A549 (cell line): Measurements from ENCODE around the gene RGS17. TPM values are rescaled to one million over a fixed set of nuclear protein-coding genes. Genes with fewer than 3 reads are reported as not detected.

Experiments used
- ATAC-seq, 2 experiments: fragments of 200-7000 bp in 1 of 2; fragments of >200 bp in 1 of 2; cut with Nextera tagmentation in 1 of 2; cut with Tn5 transposase in 1 of 2; 3 replicates each; pipeline versions ENCODE4 v1.8.0 to v1.9.1; 2018 to 2020; ENCODE audit warnings: mild to moderate bottlenecking in 1 of 2, moderate library complexity in 1 of 2
- CTCF ChIA-PET: fragments of 300-600 bp; sonication (Branson Sonifier 250); formaldehyde crosslinking; extraction: SDS; loops from one replicate; lab custom pipeline; 2021; ENCODE audit warnings: antibody characterized with exemption, inconsistent platforms; lab: Yijun Ruan, JAX
- POLR2A ChIA-PET: fragments of 350-600 bp; formaldehyde crosslinking; extraction: SDS; loops from one replicate; lab custom pipeline; 2021; ENCODE audit warnings: antibody characterized with exemption, inconsistent platforms; lab: Yijun Ruan, JAX
- DNase-seq, 2 experiments: peaks; one replicate each; pipeline versions ENCODE4 v3.0.0 to v3.0.0-alpha.2; 2011 to 2016; ENCODE audit warnings: low read depth in 1 of 2, low spot score in 1 of 2
- FAIRE-seq: peaks from 2 replicates; lab custom pipeline; 2011; peaks lifted over from hg19 to GRCh38; lab: Jason Lieb, UNC
- H3K27ac ChIP-seq, 2 experiments: fragments of >200 bp; sonication (Bioruptor Twin); formaldehyde crosslinking; 3 replicates each; pipeline ENCODE4 v1.5.1; 2016 to 2017
- H3K4me1 ChIP-seq: fragments of >200 bp; sonication (Bioruptor Twin); formaldehyde crosslinking; 3 replicates; pipeline ENCODE4 v1.6.1; 2016
- H3K4me2 ChIP-seq: fragments of >200 bp; sonication (Bioruptor Twin); formaldehyde crosslinking; 3 replicates; pipeline ENCODE4 v1.6.1; 2016
- H3K4me3 ChIP-seq: fragments of >200 bp; sonication (Bioruptor Twin); formaldehyde crosslinking; 3 replicates; pipeline ENCODE4 v1.5.1; 2016
- H3K9me3 ChIP-seq: fragments of >200 bp; sonication (Bioruptor Twin); formaldehyde crosslinking; 3 replicates; pipeline ENCODE4 v1.6.1; 2016
- BCL3 ChIP-seq: fragments of >200 bp; sonication (Bioruptor Twin); formaldehyde crosslinking; IDR thresholded peaks from 3 replicates; pipeline ENCODE4 v1.6.1; 2016
- BHLHE40 ChIP-seq: IDR thresholded peaks from 2 replicates; pipeline ENCODE4 v1.6.1; 2012; ENCODE audit warnings: low read depth, low read length, inconsistent platforms
- CBX2 ChIP-seq: fragments of 200-600 bp; sonication (generic); IDR thresholded peaks from 2 replicates; pipeline ENCODE4 v1.6.1; 2016; ENCODE audit warnings: low read depth, mild to moderate bottlenecking, borderline replicate concordance
- CTCF ChIP-seq: fragments of >200 bp; sonication (Bioruptor Twin); formaldehyde crosslinking; IDR thresholded peaks from 3 replicates; pipeline ENCODE4 v1.5.1; 2016
- EHMT2 ChIP-seq: fragments of 200-600 bp; sonication (generic); IDR thresholded peaks from 2 replicates; pipeline ENCODE4 v1.6.1; 2016; ENCODE audit warnings: antibody characterized with exemption, low read depth, mild to moderate bottlenecking, moderate library complexity
- ELK1 ChIP-seq: fragments of 150-350 bp; IDR thresholded peaks from 2 replicates; pipeline ENCODE4 v1.6.1; 2014; ENCODE audit warnings: low read depth, mild to moderate bottlenecking, low read length
- EP300 ChIP-seq, 2 experiments: fragments of >200 bp; sonication (Bioruptor Twin); formaldehyde crosslinking; IDR thresholded peaks; 2 replicates in 1 of 2; 3 replicates in 1 of 2; pipeline ENCODE4 v1.6.1; 2016 to 2017
- FOSL2 ChIP-seq, 2 experiments: fragments of 450-650 bp in 1 of 2; fragments of >200 bp in 1 of 2; sonication (Bioruptor Twin) in 1 of 2; formaldehyde crosslinking; IDR thresholded peaks; 2 replicates each; pipeline versions ENCODE4 v1.5.0 to v1.6.1; 2016 to 2020; ENCODE audit warnings: mild to moderate bottlenecking in 1 of 2, moderate library complexity in 1 of 2
- FOXS1 ChIP-seq: fragments of 250-450 bp; sonication (Bioruptor Pico); IDR thresholded peaks from 2 replicates; pipeline ENCODE4 v1.5.0; 2020; ENCODE audit warnings: mild to moderate bottlenecking, moderate library complexity
- HDAC2 ChIP-seq: fragments of 200-600 bp; sonication (generic); IDR thresholded peaks from 2 replicates; pipeline ENCODE4 v1.6.1; 2016
- HEYL ChIP-seq: fragments of 250-450 bp; sonication (Bioruptor Pico); IDR thresholded peaks from 2 replicates; pipeline ENCODE4 v1.8.0; 2021; ENCODE audit warnings: mild to moderate bottlenecking, moderate library complexity
- JUNB ChIP-seq: fragments of >200 bp; sonication (Bioruptor Twin); formaldehyde crosslinking; IDR thresholded peaks from 2 replicates; pipeline ENCODE4 v1.6.1; 2016
- KDM5A ChIP-seq: fragments of 200-600 bp; sonication (generic); IDR thresholded peaks from 2 replicates; pipeline ENCODE4 v1.6.1; 2016; ENCODE audit warnings: antibody characterized with exemption, mild to moderate bottlenecking
- MYC ChIP-seq: IDR thresholded peaks from 2 replicates; pipeline ENCODE4 v1.6.1; 2012; ENCODE audit warnings: mild to moderate bottlenecking, inconsistent platforms, low read length, improper control_type of control experiment, borderline replicate concordance
- NFE2L2 ChIP-seq: fragments of 150-350 bp; conservative IDR thresholded peaks from 2 replicates; pipeline ENCODE4 v1.6.1; 2014; ENCODE audit warnings: low read length
- POLR2AphosphoS2 ChIP-seq: conservative IDR thresholded peaks from 2 replicates; pipeline ENCODE4 v1.6.1; 2012; ENCODE audit warnings: low read length, improper control_type of control experiment, inconsistent platforms
- RFX5 ChIP-seq: fragments of 450-650 bp; IDR thresholded peaks from 2 replicates; pipeline ENCODE4 v1.7.1; 2014; ENCODE audit warnings: antibody characterized with exemption, mild to moderate bottlenecking, moderate library complexity
- RNF2 ChIP-seq: fragments of 200-600 bp; sonication (generic); IDR thresholded peaks from 2 replicates; pipeline ENCODE4 v1.6.1; 2016; ENCODE audit warnings: low read depth, mild to moderate bottlenecking, antibody characterized with exemption, moderate library complexity, borderline replicate concordance
- SMC3 ChIP-seq: fragments of >200 bp; sonication (Bioruptor Twin); formaldehyde crosslinking; IDR thresholded peaks from 3 replicates; pipeline ENCODE4 v1.6.1; 2018; ENCODE audit warnings: inconsistent platforms
- USF2 ChIP-seq: fragments of 450-650 bp; IDR thresholded peaks from 2 replicates; pipeline ENCODE4 v1.6.1; 2014; ENCODE audit warnings: antibody characterized with exemption
- ZC3H11A ChIP-seq: fragments of 450-650 bp; IDR thresholded peaks from 2 replicates; pipeline ENCODE4 v1.6.1; 2014; ENCODE audit warnings: antibody characterized with exemption, mild to moderate bottlenecking
- WGBS: methylation state at CpG from one replicate; pipeline ENCODE4 v1.1.6; 2017; ENCODE audit errors: missing lambda C conversion rate; 5-methylcytosine and 5-hydroxymethylcytosine counted together
- polyA plus RNA-seq, 4 experiments: library from polyadenylated mRNA; depleted of rRNA in 3 of 4; stranded (reverse); fragments of >200 nt; fragmentation: RNase III in 1 of 4; extraction: RNeasy Plus Mini Kit Qiagen cat#74134 plus additional on column Dnase treatment in 1 of 4; gene quantifications; 2 replicates in 3 of 4; 3 replicates in 1 of 4; pipeline ENCODE4 v1.2.3, GENCODE V29; 2011 to 2017

Gene RGS17
- polyA plus RNA-seq, 2 of the 4 experiments (the other 2 are of a cell fraction), result 3.2 to 9.8 TPM

- FAIRE-seq (no peak), ATAC-seq (no peak)
- Histone ChIP-seq H3K27ac (peak overlapping the region in 1 of 2 experiments; percentile 8; a peak in 1 of 6 replicates), H3K4me1 (peaks cover 17% of the 10 kb centered on the region), H3K9me3 (no peaks in the 10 kb centered on the region), H3K4me2 (no peak overlapping the region)
- WGBS, result 60% methylated on average over 4 of the region's 4 CpGs
- ChIA-PET POLR2A (no interaction called here), CTCF (interaction anchor here (1.2 kb wide), 1 partner anchor 23 kb away, joined by 3 read pairs; no protein-coding TSS in a partner anchor)
- TF ChIP-seq HEYL (CRISPR knock-in tag), result no peak
- no peak for TF ChIP-seq RFX5
- no peak for TF ChIP-seq MYC
- TF ChIP-seq FOSL2 (IDR thresholded peaks at IDR 0.05), result no peak
- no peak for TF ChIP-seq FOSL2 (CRISPR knock-in tag; IDR thresholded peaks at IDR 0.05)
- no peak for TF ChIP-seq BHLHE40
- TF ChIP-seq HDAC2, result no peak
- no peak for TF ChIP-seq ELK1
- no peak for TF ChIP-seq FOXS1
- no peak for TF ChIP-seq SMC3
- no peak for TF ChIP-seq NFE2L2
- no peak for TF ChIP-seq CTCF
- TF ChIP-seq EHMT2, result no peak
- no peak for TF ChIP-seq ZC3H11A
- TF ChIP-seq RNF2, result no peak
- no peak for TF ChIP-seq EP300 (IDR thresholded peaks at IDR 0.05)
- no peak for TF ChIP-seq USF2
- no peak for TF ChIP-seq POLR2AphosphoS2
- no peak for TF ChIP-seq JUNB
- no peak for TF ChIP-seq CBX2
- no peak for TF ChIP-seq BCL3
- TF ChIP-seq, all 56 proteins: peak for 0
- DNase-seq, result no peak
- no peak overlapping the region for H3K4me3 ChIP-seq
Measured at GRCh38 chr6:153058291-153058690, 72.8 kb downstream of the RGS17 start.

GRCh38 chr6:153056308-153056707 is 74.8 kb downstream of the RGS17 start:
- DNase-seq, result no peak
- H3K9me3 ChIP-seq, result no peaks in the 10 kb centered on the region
- FAIRE-seq, result no peak
- POLR2A ChIA-PET, result no interaction called here
- TF ChIP-seq RNF2, result no peak
- TF ChIP-seq KDM5A, result no peak
- no peak for TF ChIP-seq ELK1
- no peak for TF ChIP-seq BHLHE40
- no peak for TF ChIP-seq CTCF
- no peak for TF ChIP-seq POLR2AphosphoS2
- TF ChIP-seq, all 56 proteins: peak for 0
- no peak for ATAC-seq
- Histone ChIP-seq H3K4me1 (peaks cover 17% of the 10 kb centered on the region), H3K4me3 (no peak overlapping the region), H3K27ac (no peak overlapping the region), H3K4me2 (no peak overlapping the region)
- CTCF ChIA-PET, result no interaction called here
- WGBS, result 79% methylated on average over 2 of the region's 2 CpGs
